H1 (cell line): ENCODE measurements around the gene CD68. TPM values are rescaled to one million over a fixed set of nuclear protein-coding genes. Genes with fewer than 3 reads are reported as not detected.

ENCODE experiments used
- ASH2L ChIP-seq: fragments of 200-600, 300-600 bp; sonication (generic); IDR thresholded peaks from one replicate; pipeline ENCODE4 v1.7.1; 2017; ENCODE audit warnings: low read length
- BRCA1 ChIP-seq: IDR thresholded peaks from 2 replicates; pipeline ENCODE4 v1.6.1; 2012; ENCODE audit warnings: low read depth, low read length, improper control_type of control experiment
- CBX8 ChIP-seq: fragments of 300-800, 300-1000 bp; sonication (generic); IDR thresholded peaks from 2 replicates; pipeline ENCODE4 v1.7.1; 2016; ENCODE audit warnings: low read depth, low read length, borderline replicate concordance
- CHD7 ChIP-seq: fragments of 300-600 bp; sonication (generic); IDR thresholded peaks from 2 replicates; pipeline ENCODE4 v1.7.1; 2012; ENCODE audit warnings: low read length, moderate library complexity, mild to moderate bottlenecking, inconsistent platforms; ENCODE audit not compliant: insufficient replicate concordance
- EGR1 ChIP-seq: IDR thresholded peaks from 2 replicates; pipeline ENCODE4 v1.6.1; 2011; ENCODE audit warnings: low read depth, low read length, borderline replicate concordance
- NANOG ChIP-seq: IDR thresholded peaks from 2 replicates; pipeline ENCODE4 v1.6.1; 2011; ENCODE audit warnings: low read length, low read depth, mild to moderate bottlenecking, inconsistent platforms; ENCODE audit not compliant: insufficient read depth, poor library complexity, severe bottlenecking
- PHF8 ChIP-seq: fragments of 200-600 bp; sonication (generic); conservative IDR thresholded peaks from 2 replicates; pipeline ENCODE4 v1.7.1; 2012; ENCODE audit warnings: low read depth, mild to moderate bottlenecking, inconsistent platforms, low read length, moderate library complexity
- RFX5 ChIP-seq: IDR thresholded peaks from 2 replicates; pipeline ENCODE4 v1.6.1; 2011; ENCODE audit warnings: low read depth, low read length, improper control_type of control experiment, borderline replicate concordance
- RXRA ChIP-seq: IDR thresholded peaks from 2 replicates; pipeline ENCODE4 v1.6.1; 2011; ENCODE audit warnings: low read depth, mild to moderate bottlenecking, low read length, moderate library complexity; ENCODE audit not compliant: insufficient read depth
- SIX5 ChIP-seq: IDR thresholded peaks from 2 replicates; pipeline ENCODE4 v1.6.1; 2011; ENCODE audit warnings: mild to moderate bottlenecking, low read depth, low read length
- SP2 ChIP-seq: IDR thresholded peaks from 2 replicates; pipeline ENCODE4 v1.6.1; 2012; ENCODE audit warnings: mild to moderate bottlenecking, low read length, inconsistent platforms
- SRF ChIP-seq: IDR thresholded peaks from 2 replicates; pipeline ENCODE4 v1.6.1; 2011; ENCODE audit warnings: mild to moderate bottlenecking, low read depth, low read length, moderate library complexity
- TCF12 ChIP-seq: IDR thresholded peaks from 2 replicates; pipeline ENCODE4 v1.6.1; 2011; ENCODE audit warnings: low read depth, mild to moderate bottlenecking, low read length
- polyA plus RNA-seq, 7 experiments: library from polyadenylated mRNA; depleted of rRNA in 3 of 7; stranded (reverse) in 5 of 7; unstranded in 2 of 7; fragments of >200 nt in 5 of 7; fragments of 200-250 nt in 2 of 7; gene quantifications; 1 replicate in 5 of 7; 2 replicates in 1 of 7; 4 replicates in 1 of 7; pipeline versions ENCODE4 v1.2.1 to v1.2.3, GENCODE V29; 2011 to 2013; ENCODE audit warnings: missing spikeins in 2 of 7, mixed read lengths in 2 of 7
- total RNA-seq: library from RNA; stranded (reverse); fragmentation: NEBNext Ultra II Directional; extraction: Animal tissue kit (Norgen Biotek cat#: 25700); gene quantifications from 2 replicates; pipeline ENCODE4 v1.2.1, GENCODE V29; 2021

Gene CD68
- total and polyA plus RNA-seq, 2 of the 8 experiments (the other 6 are each of a cell fraction or from before 2014, with no cell fraction given) = 0.18 TPM; not detected in 1

DNA sequence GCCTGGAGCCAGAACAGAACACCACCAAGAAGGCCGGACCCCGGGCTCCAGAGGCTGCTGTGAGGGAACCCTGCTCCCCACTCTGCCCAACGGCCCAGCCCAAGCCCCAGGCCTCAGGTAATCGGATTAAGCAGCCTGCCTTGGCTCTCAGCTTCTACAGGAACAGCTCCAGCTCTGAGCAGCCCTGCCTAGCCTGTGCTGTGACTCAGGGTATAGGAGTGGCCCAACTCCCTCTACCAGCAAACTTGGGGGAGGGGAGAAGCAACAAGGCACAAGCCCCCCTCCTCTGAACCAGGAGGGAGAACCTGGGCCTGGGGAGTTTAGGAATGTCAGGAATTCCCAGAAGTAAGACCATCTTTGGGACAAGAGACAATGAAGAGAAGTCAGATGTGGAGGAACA, 11.3 kb downstream of the CD68 start (continued):
- TF ChIP-seq CHD7 (no peak), SIX5 (no peak), SP2 (no peak), NANOG (no peak), RFX5 (no peak), ASH2L (no peak), RXRA (no peak), TCF12 (no peak), CBX8 (no peak), SRF (no peak), EGR1 (no peak), PHF8 (no peak), BRCA1 (no peak)
